HG03025 (cell line): ENCODE measurements around the gene WWOX.

Source experiments
- ATAC-seq: cut with Tn5 transposase; IDR thresholded peaks from one replicate; pipeline ENCODE4 v1.9.1; 2021; ENCODE audit warnings: mild to moderate bottlenecking, moderate library complexity; ENCODE audit not compliant: unreplicated experiment, low FRiP score

WWOX gene

GRCh38 chr16:78538919-78539318 is 439.5 kb downstream of the WWOX start:
- no peak for ATAC-seq

- no peak for ATAC-seq
Measured at GRCh38 chr16:78542419-78542818, 443.0 kb downstream of the WWOX start.

GRCh38 chr16:78543023-78543422 is 443.6 kb downstream of the WWOX start:
- ATAC-seq = no peak

GRCh38 chr16:78549366-78549765 is 449.9 kb downstream of the WWOX start:
- ATAC-seq = no peak

GRCh38 chr16:78551487-78552085 is 452.1 kb downstream of the WWOX start:
- no peak for ATAC-seq

- no peak for ATAC-seq
Measured at GRCh38 chr16:78552106-78552675, 452.7 kb downstream of the WWOX start.

GRCh38 chr16:78552716-78553115 is 453.3 kb downstream of the WWOX start:
- ATAC-seq = no peak

- no peak for ATAC-seq
Measured at GRCh38 chr16:78553268-78554039, 454.0 kb downstream of the WWOX start.

GRCh38 chr16:78556421-78556820 is 457.0 kb downstream of the WWOX start:
- ATAC-seq = no peak

- no peak for ATAC-seq
Measured at GRCh38 chr16:78560997-78561396, 461.5 kb downstream of the WWOX start.

GRCh38 chr16:78562111-78562510 is 462.7 kb downstream of the WWOX start:
- ATAC-seq = no peak

- no peak for ATAC-seq
Measured at GRCh38 chr16:78562650-78563049, 463.2 kb downstream of the WWOX start.

- ATAC-seq = no peak
Measured at GRCh38 chr16:78563905-78564304, 464.5 kb downstream of the WWOX start.

GRCh38 chr16:78566397-78567073 is 467.1 kb downstream of the WWOX start:
- ATAC-seq = no peak

- no peak for ATAC-seq
Measured at GRCh38 chr16:78570399-78571141, 471.1 kb downstream of the WWOX start.

- ATAC-seq = no peak
Measured at GRCh38 chr16:78571434-78571833, 472.0 kb downstream of the WWOX start.

- no peak for ATAC-seq
Measured at GRCh38 chr16:78571898-78572358, 472.5 kb downstream of the WWOX start.

GRCh38 chr16:78574571-78574970 is 475.1 kb downstream of the WWOX start:
- ATAC-seq = no peak

GRCh38 chr16:78576941-78577340 is 477.5 kb downstream of the WWOX start:
- ATAC-seq = no peak

- no peak for ATAC-seq
Measured at GRCh38 chr16:78577630-78578029, 478.2 kb downstream of the WWOX start.

GRCh38 chr16:78579020-78579419 is 479.6 kb downstream of the WWOX start:
- no peak for ATAC-seq
